ENCODE results near the gene KLC3. TPM values are rescaled to one million over a fixed set of nuclear protein-coding genes. Genes with fewer than 3 reads are reported as not detected.

KLC3 gene
- total RNA-seq, 1 donor from 2014 or later, result 0.13 TPM

DNA sequence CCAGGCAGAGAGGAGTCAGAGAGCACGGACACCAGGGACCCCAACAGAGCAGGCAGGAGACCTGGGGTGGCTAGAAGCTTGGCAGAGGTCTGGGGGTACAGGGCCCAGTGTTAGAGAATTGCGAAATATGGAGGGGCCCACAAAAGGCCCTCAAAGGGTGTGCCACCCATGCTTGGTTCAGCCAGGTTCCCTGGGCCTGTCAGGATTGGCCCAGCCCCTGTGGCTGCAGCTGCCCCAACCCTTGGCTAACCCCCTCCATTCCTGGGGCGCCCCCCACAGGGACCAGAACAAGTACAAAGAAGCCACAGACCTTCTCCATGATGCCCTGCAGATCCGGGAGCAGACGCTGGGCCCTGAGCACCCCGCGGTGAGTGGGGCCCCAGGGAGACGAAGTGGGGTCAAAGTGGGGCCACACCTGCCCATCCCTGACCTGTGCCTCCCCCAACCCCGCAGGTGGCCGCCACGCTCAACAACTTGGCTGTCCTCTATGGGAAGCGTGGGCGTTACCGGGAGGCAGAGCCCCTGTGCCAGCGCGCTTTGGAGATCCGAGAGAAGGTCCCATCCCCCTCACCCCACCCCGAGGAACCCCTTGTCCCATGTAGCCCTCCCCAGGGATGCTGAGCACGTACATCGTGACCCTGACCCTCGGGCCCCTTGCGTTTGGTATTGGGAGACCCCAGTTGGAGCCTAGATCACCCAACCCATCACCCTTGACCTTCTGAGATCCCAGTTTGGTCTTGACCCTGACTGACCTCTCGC, 8.0 kb downstream of the KLC3 start:
- DNase-seq (ENCODE audit: low read depth in 2 of 2), result no peak

DNA sequence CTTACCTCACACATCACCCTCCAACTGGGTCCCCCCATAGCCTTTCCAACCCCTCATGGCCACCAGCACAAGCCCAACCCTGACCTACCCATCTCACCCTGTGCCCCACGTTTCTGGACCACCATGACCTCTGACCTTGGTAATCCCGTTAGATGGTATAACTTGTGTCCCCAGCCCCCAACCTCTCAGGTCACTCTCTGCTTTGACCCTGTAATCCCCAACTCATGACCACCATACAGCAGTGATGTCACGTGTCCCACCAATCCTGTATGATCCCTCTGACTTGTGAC, 8.5 kb downstream of the KLC3 start:
- DNase-seq (ENCODE audit: low read depth in 2 of 2), result no peak

DNA sequence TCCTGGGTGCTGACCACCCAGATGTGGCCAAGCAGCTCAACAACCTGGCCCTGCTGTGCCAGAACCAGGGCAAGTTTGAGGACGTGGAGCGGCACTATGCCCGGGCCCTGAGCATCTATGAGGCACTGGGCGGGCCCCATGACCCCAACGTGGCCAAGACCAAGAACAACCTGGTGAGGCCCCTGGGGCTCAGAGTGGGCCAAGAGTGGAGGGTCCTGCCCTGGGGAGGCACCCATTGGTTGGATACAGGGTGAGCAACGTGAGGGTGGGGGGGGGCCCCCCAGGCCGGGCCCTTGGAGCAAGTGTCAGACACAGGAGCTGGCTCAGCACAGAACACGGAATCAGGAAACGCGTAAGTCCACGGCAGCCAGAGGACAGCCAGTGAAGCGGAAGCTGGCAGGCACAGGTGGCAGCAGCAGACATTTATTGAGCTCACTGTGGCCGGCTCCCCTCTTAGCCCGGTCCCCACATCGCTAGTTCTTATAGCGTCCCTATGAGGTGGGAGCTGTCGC, 8.9 kb downstream of the KLC3 start:
- DNase-seq (ENCODE audit: low read depth in 2 of 2), result no peak

DNA sequence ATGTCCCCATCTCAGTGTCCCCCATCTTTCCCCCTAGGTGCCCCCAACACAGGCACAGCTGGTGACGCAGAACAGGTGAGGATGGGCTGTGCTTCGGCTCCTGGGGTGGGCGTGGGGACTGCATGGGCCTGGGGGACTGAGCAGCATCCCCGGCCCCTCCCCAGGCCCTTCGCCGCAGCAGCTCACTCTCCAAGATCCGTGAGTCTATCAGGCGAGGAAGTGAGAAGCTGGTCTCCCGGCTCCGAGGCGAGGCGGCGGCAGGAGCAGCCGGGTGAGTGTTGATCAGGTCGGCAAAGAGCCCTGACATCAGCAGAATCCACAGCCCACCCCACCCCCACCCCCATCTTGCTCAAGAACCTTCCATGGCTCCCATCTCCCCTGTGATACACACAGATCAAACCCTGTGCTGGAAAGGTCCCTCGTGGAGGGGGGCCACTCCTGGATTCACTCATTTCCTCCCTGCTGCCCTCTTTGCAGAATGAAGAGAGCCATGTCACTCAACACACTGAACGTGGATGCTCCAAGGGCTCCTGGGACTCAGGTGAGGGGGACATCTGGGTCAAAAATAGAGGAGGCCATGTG, 10.0 kb downstream of the KLC3 start:
- DNase-seq (ENCODE audit: low read depth in 2 of 2), result no peak

DNA sequence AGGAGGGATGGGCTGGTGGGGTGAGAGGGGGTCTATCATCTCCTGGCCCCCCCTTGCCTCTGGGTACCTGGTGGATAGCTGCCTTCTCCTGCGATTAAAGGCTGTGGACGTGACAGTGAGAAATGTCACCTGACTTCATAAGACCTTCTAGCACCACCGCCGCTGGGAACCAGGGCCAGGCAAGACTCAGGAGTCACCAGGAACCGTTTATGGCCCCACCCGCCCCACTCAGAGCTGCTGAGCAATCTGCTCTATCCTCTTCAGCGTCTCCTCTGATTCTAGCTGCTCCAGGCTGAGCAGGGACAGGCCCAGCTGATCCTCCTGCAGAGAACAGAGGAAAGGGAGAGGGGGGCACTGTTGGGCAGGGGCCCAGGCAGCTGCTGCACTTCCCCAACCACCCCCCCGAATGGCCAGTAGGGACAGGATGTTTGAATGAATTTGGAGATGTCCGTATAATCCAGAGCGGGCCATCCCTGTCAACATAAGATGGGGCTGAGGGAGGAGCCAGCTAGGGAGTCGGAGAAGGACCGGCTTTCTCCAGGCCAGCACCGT, 10.9 kb downstream of the KLC3 start:
- no peak for DNase-seq (ENCODE audit: low read depth in 2 of 2)

DNA sequence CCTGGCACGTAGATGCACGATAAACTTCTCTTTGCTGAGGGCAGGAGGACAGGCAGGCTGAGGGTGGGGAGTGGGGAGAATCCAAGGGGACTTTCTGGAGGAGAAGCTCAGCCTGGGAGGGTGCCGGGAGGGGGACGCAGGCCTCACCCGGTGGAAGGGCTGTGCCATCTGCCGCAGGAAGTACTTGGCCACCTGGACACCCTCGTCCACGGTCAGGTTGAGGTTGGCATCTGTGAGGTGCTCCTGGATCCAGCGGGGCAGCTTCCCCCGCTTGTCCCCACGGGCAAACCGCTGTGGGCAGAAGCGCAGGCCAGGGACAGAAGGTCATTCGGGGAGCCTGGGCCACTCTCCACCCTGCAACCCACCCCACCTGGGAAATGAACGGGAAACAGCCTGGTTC, 11.5 kb downstream of the KLC3 start:
- DNase-seq (ENCODE audit: low read depth in 2 of 2), result no peak

DNA sequence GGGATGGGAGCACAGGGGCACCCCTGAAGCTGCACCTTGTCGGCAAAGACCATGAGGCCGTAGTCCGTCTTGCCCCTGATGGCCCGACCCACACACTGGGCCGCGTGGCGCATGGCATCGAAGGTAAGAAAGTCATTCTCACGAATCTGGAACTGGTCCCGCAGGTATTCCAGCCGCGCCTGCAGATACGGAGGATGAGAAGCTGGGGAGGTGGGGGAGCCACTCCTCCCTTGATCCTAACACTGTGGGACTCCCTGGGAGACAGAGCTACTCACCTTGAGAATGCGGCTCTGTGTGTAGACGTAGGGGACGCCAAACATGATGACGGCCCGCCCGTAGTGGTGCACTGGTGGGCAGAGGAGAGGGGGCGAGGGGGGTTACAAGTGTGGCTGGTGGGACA, 11.9 kb downstream of the KLC3 start:
- no peak for DNase-seq (ENCODE audit: low read depth in 2 of 2)

DNA sequence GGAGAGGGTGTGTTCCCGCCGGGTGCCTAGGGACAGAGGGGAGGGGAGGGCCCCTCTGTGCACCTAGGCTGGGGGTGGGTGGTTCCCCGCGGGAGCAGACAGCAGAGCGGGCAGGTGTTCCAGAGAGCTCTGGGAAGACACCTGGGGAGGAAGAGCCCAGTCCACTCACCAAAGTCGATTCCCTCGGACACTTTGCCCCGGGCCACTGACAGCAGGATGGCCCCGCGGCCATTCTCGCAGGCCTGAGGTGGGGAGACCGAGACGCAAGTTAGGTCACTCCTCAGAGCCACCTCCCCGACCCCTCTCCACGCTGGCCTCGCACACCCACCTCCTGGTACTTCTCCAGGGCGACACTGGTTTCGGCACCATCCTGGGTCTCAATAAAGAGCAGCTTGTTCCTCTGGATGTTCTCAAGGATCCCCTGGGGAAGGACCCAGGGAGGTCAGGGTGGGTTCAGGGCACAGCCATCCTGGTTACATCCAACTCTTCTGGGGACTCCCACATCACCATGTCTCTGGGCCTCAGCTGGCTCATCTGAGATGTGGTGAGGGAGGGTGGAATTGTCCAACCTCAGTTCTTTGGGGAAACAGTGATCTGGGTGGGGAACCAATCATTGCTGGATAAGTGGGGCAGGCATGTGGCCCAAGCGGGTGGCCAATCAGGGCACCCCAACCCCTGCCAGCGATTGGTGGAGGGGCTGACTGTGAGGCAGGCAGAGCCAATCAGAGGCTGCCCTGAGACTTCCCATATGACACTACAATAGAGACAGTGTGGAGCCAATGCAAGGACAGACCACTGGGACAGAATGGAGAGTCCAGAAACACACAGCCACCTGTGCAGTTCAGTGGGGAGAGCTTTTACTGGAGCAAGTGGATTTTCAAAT, 12.6 kb downstream of the KLC3 start:
- no peak for DNase-seq (ENCODE audit: low read depth in 2 of 2)

DNA sequence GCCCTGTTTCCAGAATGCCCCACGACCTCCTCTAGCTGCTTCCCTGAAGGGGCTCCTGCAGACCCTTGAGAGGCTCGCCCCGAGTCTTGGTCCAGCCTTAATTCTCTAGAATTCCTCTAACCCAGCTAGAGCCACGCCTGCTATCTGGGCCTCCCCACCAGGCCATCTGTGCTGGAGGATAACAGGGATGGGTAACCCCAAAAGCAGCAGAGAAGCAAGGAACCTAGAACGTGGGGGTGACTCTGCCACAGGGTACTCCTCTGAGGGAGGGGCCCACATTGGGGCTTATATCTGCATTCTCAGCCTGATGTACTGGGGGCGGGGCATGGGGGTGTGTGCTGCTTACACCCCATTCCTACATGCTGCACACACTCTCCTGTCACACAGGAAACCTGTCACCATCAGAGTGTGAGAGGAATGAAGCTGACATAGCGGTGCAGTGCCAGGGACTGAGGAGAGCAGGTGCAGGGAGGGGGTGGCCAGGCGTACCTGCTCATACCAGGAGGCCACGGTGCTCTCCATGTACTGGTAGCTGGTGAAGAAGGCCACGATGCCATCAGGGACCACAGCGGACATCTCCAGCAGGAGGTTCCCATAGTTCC, 13.8 kb downstream of the KLC3 start:
- DNase-seq (ENCODE audit: low read depth in 2 of 2), result no peak

DNA sequence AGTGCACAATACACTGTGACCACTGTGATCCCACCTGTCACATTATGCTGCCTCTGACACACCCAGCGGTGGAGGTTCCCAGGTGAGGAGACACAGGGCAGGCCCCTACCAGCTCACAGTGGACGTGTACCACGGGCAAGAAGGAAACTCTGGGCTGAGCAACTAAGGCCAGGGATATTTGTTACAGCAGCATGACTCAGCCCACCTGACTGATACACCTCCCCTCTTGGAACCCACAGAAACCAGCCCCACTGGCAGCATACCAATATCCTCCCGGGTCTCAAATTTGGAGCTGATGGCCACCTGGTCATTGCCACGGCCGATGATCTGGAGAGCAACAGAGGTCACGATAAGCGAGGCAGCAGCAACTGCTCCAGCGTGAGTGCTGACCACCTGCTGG, 14.9 kb downstream of the KLC3 start:
- no peak for DNase-seq (ENCODE audit: low read depth in 2 of 2)

DNA sequence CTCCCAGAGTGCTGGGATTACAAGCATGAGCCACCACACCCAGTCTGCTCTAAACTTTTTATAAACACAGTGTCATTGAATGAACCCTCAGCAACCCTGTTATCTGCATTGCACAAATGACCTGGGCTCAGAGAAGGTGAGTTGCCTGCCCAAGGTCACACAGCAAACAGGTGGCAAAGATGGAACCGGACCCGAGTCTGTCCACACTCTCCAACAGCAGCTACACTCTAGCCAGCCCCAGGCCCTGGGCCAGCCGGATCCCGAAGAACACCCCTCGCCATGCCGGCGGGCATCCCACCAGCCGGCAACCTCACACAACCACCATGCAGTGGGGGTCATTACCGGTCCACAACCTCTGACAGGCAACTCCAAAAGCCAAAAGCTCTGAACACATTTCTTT, 15.4 kb downstream of the KLC3 start:
- no peak for DNase-seq (ENCODE audit: low read depth in 2 of 2)

DNA sequence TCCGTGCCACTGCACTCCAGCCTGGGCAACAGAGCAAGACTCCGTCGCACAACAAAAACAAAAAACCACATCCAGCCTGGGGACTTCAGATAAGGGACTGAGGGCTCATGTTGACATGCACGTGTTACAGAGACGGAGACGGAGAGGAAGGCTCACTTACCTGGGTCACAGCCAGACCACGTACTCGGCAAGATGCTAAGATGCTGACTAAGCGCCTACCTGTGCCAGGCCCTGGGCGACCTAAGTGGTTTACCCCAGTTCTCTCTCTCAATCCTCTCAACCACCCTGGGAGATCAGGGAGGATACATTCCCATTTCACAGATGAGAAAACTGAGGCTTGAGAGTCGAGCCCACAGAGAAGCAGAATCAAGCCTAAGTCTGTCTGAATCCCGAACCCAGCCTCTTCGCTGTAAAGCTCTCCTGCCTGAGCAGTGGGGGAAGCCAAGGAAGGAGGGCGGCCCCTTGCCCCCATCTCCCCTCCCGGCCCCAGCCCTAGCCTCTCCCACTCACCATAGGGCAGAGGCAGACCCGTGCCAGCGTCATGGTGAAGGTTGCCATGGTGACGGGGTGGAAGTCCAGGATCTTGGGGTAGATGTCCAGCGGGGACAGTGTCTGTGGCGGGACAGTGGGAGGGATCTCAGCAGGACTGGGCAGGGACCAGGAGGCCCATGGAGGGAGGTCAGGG, 16.4 kb downstream of the KLC3 start:
- no peak for DNase-seq (ENCODE audit: low read depth in 2 of 2)

DNA sequence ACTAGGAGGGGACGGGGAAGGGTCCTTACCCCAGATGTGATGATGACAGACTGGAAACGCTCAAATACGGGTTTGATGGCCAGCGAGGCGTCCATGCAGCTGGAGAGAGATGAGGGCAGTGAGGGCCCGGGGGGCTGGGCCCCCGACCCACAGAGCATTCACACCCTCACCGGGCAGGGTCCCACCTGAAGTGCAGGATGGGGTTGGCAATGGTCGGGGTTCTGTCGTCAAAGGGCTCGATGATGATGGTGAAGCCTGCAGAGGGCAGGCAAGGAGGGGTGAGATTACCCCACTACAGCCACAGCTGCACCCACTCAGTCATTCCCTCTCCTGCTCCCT, 16.9 kb downstream of the KLC3 start:
- DNase-seq (ENCODE audit: low read depth in 2 of 2), result no peak

DNA sequence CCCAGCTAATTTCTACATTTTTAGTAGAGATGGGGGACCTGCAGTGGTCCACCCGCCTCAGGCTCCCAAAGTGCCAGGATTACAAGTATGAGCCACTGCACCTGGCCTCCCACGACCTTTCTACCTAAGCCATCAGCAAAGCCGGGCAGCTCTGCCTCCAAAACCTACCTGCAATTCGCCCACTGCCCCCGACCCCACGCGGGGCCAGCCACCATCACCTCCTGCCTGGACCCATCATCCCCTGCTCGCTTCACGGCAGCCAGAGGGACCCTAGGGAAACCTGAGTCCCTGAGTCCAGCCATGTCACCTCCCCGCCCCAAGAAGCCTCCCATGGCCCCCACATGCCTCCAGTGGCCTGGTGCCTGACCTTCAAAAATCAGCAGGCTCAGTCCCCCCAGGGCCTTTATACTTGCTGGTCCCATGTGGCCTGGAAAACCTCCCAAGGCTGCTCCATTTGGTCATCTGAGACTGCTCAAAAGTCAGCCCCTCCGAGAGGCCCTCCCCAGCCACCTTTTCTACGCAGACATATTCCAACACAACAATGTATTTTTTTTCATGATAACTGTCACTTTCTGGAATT, 17.8 kb downstream of the KLC3 start:
- no peak for DNase-seq (ENCODE audit: low read depth in 2 of 2)

DNA sequence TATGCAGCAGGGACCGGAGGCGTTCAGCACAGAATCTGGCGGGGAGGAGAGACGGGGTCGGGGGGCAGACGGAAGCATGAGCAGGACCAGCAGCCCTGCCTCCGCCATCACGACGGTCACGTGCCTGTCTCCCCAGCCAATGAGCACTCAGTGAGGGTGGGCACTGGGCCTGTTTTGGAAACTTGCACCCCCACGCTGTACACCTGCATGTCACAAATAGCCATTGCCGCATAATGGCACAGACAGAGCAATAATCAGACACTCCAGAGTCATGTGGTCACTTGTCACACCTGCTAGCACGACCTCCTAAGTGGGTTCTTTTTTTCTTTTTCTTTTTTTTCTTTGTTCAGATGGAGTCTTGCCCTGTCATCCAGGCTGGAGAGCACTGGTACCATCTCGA, 21.1 kb downstream of the KLC3 start:
- DNase-seq (ENCODE audit: low read depth in 2 of 2), result no peak

DNA sequence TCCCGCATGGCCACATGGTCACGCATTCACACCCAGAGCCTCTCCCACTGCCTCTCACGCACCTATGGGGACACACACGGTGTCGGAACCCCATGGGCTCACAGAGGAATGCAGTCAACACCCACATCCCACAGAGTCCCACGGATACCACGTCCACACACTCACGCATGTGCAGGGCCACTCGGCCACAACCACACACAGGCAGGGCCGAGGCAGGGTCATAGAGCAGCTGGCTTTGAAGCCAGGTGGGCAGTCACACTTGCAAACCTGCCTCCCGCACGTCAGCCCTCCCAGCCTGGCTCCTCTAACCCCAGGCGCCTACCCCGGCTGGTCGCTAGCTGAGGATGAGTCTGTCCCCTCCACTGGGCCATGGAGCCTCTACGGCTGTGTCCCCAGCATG, 21.7 kb downstream of the KLC3 start:
- no peak for DNase-seq (ENCODE audit: low read depth in 2 of 2)

DNA sequence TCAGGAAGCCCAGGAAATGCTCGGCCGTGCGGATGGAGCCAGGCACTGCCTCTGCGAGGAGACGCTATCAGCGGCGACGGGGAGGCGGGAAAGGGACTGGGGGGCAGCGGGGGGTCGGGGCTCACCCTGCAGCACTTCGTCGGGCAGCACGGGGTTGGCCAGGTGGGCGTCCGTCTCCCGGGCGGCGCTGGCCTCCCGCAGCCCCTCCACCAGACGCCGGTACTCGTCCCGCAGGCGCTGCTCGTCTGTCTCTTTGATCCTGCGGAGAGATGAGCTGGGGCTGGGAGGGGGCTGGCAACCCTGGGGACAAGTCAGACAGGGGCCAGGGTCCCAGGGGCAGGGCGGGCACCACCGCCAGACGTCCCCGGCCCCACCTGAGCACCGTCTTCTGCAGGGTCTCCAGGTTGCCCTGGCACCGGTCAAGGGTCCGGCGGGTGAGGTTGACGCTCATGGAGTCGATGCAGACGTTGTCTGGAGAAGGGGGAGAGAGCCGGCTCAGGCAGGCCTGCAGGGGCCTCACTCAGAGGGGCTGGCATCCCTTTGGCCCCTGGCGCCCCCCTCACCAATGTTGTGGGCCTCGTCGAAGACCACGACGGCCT, 23.4 kb downstream of the KLC3 start:
- DNase-seq (ENCODE audit: low read depth in 2 of 2), result no peak

DNA sequence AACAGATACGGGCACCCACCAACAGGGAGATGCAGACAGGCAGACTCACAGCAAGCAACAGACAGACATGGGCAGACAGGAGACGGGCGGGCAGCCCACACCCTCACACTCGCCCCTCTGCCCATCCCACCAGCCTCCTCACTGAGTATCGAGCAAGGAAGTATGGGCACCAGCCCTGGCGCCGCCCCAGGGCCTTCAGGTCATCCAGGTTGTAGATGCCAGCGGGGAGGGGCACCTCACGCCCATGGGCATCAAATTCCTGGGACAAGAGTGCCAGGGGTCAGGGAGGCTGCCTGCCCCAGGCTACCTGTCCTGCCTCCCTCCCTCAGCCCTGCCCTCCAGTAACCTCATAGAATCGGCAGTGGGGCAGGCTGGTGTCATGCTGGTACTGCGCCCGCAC, 24.1 kb downstream of the KLC3 start:
- DNase-seq (ENCODE audit: low read depth in 2 of 2), result no peak

DNA sequence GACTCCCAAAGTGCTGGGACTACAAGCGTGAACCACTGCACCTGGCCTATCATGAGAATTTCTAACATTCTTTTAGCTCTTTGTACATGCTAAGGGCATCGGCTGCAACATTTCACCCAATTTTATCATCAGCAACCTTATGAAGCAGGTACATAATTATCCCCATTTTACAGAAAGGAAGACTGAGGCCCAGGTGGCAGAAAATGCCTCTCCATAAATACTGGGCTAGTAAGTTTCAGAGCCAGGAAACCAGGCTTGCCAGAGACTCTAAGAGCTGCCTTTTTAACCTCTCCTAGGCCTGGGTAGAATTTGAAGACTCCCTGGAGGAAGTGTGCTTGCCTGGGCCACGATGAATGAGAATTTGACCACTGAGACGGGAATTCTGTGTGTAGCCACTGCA, 27.6 kb downstream of the KLC3 start:
- DNase-seq (ENCODE audit: low read depth in 2 of 2), result no peak

DNA sequence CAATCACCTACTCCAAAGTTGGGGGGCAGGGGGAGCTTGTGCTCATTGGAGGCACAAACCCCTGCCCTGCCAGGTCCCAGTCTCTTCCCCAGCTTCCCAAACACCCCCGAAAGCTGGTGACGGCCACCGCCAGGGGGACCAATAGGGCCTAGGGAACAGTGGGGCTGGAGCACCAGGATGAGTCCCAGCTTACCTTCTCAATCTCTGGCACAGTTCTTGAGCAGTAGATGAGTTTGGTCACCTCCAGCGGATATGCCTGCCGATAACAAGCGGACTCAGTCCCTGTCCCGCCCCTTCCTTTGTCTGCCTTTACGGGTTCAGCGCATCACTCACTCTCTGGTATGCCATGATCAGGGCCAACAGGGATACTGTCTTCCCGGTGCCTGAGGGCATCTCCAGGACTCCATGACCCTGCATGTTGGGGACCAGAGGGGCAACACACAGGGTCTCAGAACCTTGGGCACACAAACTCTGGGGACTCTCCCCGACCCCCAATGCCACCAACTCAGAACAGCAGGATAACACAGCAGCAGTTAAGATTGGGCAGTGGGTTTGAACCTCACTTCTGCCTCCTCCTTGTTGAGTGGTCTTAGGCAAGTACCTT, 28.3 kb downstream of the KLC3 start:
- peak in 1 of 2 donors; percentile 13 for DNase-seq (ENCODE audit: low read depth in 2 of 2)

Measured in dermis microvascular lymphatic vessel endothelial cell (primary cell).